Endothelial cell of umbilical vein (primary cell): ENCODE measurements around the gene CNTN5. TPM values are rescaled to one million over a fixed set of nuclear protein-coding genes. Genes with fewer than 3 reads are reported as not detected.

ENCODE experiments used
- BruUV-seq: library from RNA; stranded (reverse); fragments of 400-500 nt; replicated peaks from 2 replicates; lab custom pipeline; 2021; lab: Mats Ljungman, UMichigan
- CTCF ChIA-PET: fragments of 300-600, 350-600 bp; sonication (Branson Sonifier 250); formaldehyde crosslinking; loops from one replicate; lab custom pipeline; 2021; ENCODE audit warnings: antibody characterized with exemption, inconsistent platforms; lab: Charles Lee
- POLR2A ChIA-PET: fragments of 300-600, 350-600 bp; sonication (Branson Sonifier 250); formaldehyde crosslinking; loops from one replicate; lab custom pipeline; 2021; ENCODE audit warnings: antibody characterized with exemption, inconsistent platforms; lab: Charles Lee
- DNase-seq: peaks from one replicate; pipeline ENCODE4 v3.0.0-alpha.2; 2011; ENCODE audit warnings: low read depth, low spot score
- FAIRE-seq: peaks from 2 replicates; lab custom pipeline; 2011; peaks lifted over from hg19 to GRCh38; lab: Jason Lieb, UNC
- H2AFZ ChIP-seq: 2 replicates; pipeline ENCODE4 v1.6.0; 2012; ENCODE audit warnings: low read depth, low read length, control low read depth, inconsistent platforms
- H3K27ac ChIP-seq: 2 replicates; pipeline ENCODE4 v1.5.1; 2011; ENCODE audit warnings: low read depth, mild to moderate bottlenecking, control low read depth, low read length, moderate library complexity; ENCODE audit not compliant: insufficient read depth
- H3K27me3 ChIP-seq, 2 experiments: 2 replicates each; pipeline versions ENCODE4 v1.6.0 to v1.6.1; 2011; ENCODE audit warnings: low read length in 2 of 2, mixed read lengths in 1 of 2; ENCODE audit not compliant: control insufficient read depth in 2 of 2, insufficient read depth in 2 of 2
- H3K36me3 ChIP-seq, 2 experiments: 2 replicates in 1 of 2; 3 replicates in 1 of 2; pipeline ENCODE4 v1.5.1; 2011; ENCODE audit warnings: low read length in 2 of 2, mild to moderate bottlenecking in 1 of 2, moderate library complexity in 1 of 2; ENCODE audit not compliant: control insufficient read depth in 2 of 2, insufficient read depth in 2 of 2; ENCODE audit errors: extremely low read depth in 1 of 2
- H3K4me1 ChIP-seq: 3 replicates; pipeline ENCODE4 v1.5.1; 2011; ENCODE audit warnings: mild to moderate bottlenecking, low read length; ENCODE audit not compliant: control insufficient read depth, insufficient read depth; ENCODE audit errors: extremely low read depth
- H3K4me2 ChIP-seq: 2 replicates; pipeline ENCODE4 v1.6.1; 2011; ENCODE audit warnings: low read length, control low read depth, mixed read lengths; ENCODE audit not compliant: insufficient read depth
- H3K4me3 ChIP-seq, 3 experiments: fragments of 200-600 bp in 1 of 3; sonication (generic), shearing (Covaris generic) in 1 of 3; replicated peaks in 1 of 3; 2 replicates each; pipeline ENCODE4 v1.5.1; 2011 to 2016; ENCODE audit warnings: control low read depth in 3 of 3, low read length in 3 of 3, mild to moderate bottlenecking in 2 of 3, inconsistent platforms in 1 of 3, low read depth in 1 of 3, moderate library complexity in 1 of 3; ENCODE audit not compliant: insufficient read depth in 1 of 3
- H3K79me2 ChIP-seq: 2 replicates; pipeline ENCODE4 v1.6.0; 2012; ENCODE audit warnings: low read length, inconsistent platforms; ENCODE audit not compliant: control insufficient read depth, insufficient read depth
- H3K9ac ChIP-seq: replicated peaks from 2 replicates; pipeline ENCODE3; 2011; ENCODE audit warnings: low read length, control low read depth; ENCODE audit not compliant: insufficient read depth; ENCODE audit errors: extremely low read depth
- H3K9me1 ChIP-seq: replicated peaks from 3 replicates; pipeline ENCODE4 v1.6.0; 2011; ENCODE audit warnings: mild to moderate bottlenecking, low read length; ENCODE audit not compliant: control insufficient read depth, insufficient read depth; ENCODE audit errors: extremely low read depth
- H3K9me3 ChIP-seq: replicated peaks from 2 replicates; pipeline ENCODE4 v1.5.1; 2012; ENCODE audit warnings: low read length, inconsistent platforms; ENCODE audit not compliant: control insufficient read depth, insufficient read depth
- H4K20me1 ChIP-seq: replicated peaks from 2 replicates; pipeline ENCODE3; 2011; ENCODE audit warnings: mild to moderate bottlenecking, low read length; ENCODE audit not compliant: control insufficient read depth, insufficient read depth; ENCODE audit errors: extremely low read depth
- CTCF ChIP-seq, 2 donors: IDR thresholded peaks; 1 replicate in 1 of 2; 2 replicates in 1 of 2; pipeline ENCODE4 v1.5.1; 2011; ENCODE audit warnings: low read length in 2 of 2, mild to moderate bottlenecking in 2 of 2, moderate library complexity in 2 of 2, control low read depth in 1 of 2, inconsistent platforms in 1 of 2, low read depth in 1 of 2; ENCODE audit not compliant: insufficient read depth in 1 of 2; ENCODE audit errors: extremely low read depth in 1 of 2
- EZH2 ChIP-seq: IDR thresholded peaks from 2 replicates; pipeline ENCODE4 v1.6.1; 2012; ENCODE audit warnings: borderline replicate concordance, low read depth, mild to moderate bottlenecking, moderate library complexity, low read length, inconsistent platforms; ENCODE audit not compliant: severe bottlenecking
- FOS ChIP-seq: IDR thresholded peaks from 2 replicates; pipeline ENCODE4 v1.6.1; 2011; ENCODE audit warnings: mild to moderate bottlenecking, low read length, moderate library complexity, borderline replicate concordance; ENCODE audit not compliant: insufficient read depth
- GATA2 ChIP-seq: IDR thresholded peaks from 2 replicates; pipeline ENCODE4 v1.7.0; 2011; ENCODE audit warnings: low read depth, mild to moderate bottlenecking, moderate library complexity, mixed read lengths, low read length; ENCODE audit not compliant: insufficient read length, insufficient read depth
- JUN ChIP-seq: IDR thresholded peaks from 2 replicates; pipeline ENCODE4 v1.6.1; 2011; ENCODE audit warnings: borderline replicate concordance, low read depth; ENCODE audit not compliant: insufficient read length, insufficient read depth
- MAX ChIP-seq: IDR thresholded peaks from 2 replicates; pipeline ENCODE4 v1.6.1; 2011; ENCODE audit not compliant: insufficient read depth, insufficient read length
- MYC ChIP-seq: IDR thresholded peaks from one replicate; pipeline ENCODE4 v1.6.1; 2011; ENCODE audit warnings: mild to moderate bottlenecking, low read depth, low read length
- POLR2A ChIP-seq: IDR thresholded peaks from 2 replicates; pipeline ENCODE4 v1.6.1; 2012; ENCODE audit warnings: low read depth, mild to moderate bottlenecking, control low read depth, low read length
- POLR2AphosphoS5 ChIP-seq: IDR thresholded peaks from 2 replicates; pipeline ENCODE4 v1.6.1; 2012; ENCODE audit warnings: low read depth, mild to moderate bottlenecking, control low read depth, low read length, moderate library complexity; ENCODE audit not compliant: insufficient read depth
- dilution Hi-C: fragments of 300-500 bp; cut with MboI; formaldehyde crosslinking; loops from one replicate; pipeline ENCODE4 v1.15.0; 2019; ENCODE audit warnings: low sequenced_read_pairs; ENCODE audit not compliant: extremely low pct_ligation_motif_present
- intact Hi-C: fragments of 100-400 bp; cut with micrococcal nuclease; formaldehyde crosslinking; loops from one replicate; pipeline ENCODE4 v1.10.0; 2022
- polyA plus RNA-seq, 4 experiments: library from polyadenylated mRNA; depleted of rRNA in 3 of 4; stranded (reverse) in 3 of 4; unstranded in 1 of 4; fragments of >200 nt; gene quantifications; 2 replicates each; pipeline versions ENCODE4 v1.2.1 to v1.2.3, GENCODE V29; 2011 to 2012; ENCODE audit warnings: missing spikeins in 1 of 4
- total RNA-seq: library from RNA; stranded (reverse); gene quantifications from 2 replicates; pipeline ENCODE4 v1.2.3, GENCODE V29; 2021

The CNTN5 gene
- total and polyA plus RNA-seq, 2 donors (not counting 3 experiments of a cell fraction or from before 2014, with no cell fraction given): not detected

- TF ChIP-seq POLR2AphosphoS5: no peak
- no peak for TF ChIP-seq GATA2
- no peak for TF ChIP-seq JUN
- TF ChIP-seq FOS: no peak
- no peak for TF ChIP-seq POLR2A
- TF ChIP-seq MAX: no peak
- no peak for TF ChIP-seq CTCF (IDR thresholded peaks at IDR 0.05; ENCODE audit: extremely low read depth in 1 of 2, insufficient read depth in 1 of 2, low read depth in 1 of 2, low read length in 2 of 2)
- TF ChIP-seq EZH2: no peak
- TF ChIP-seq MYC: no peak
- ChIA-PET POLR2A (no interaction called here), CTCF (no interaction called here)
- H3K4me2 ChIP-seq: no peak overlapping the region
- DNase-seq (no peak), FAIRE-seq (no peak)
- H3K9me3 ChIP-seq: no peaks in the 10 kb centered on the region
- no peaks in the 10 kb centered on the region for H4K20me1 ChIP-seq
- H3K27me3 ChIP-seq: no peaks in the 10 kb centered on the region
- H3K9ac ChIP-seq: no peak overlapping the region
- dilution Hi-C loops: no loop called here
- H3K27ac ChIP-seq: no peak overlapping the region
- intact Hi-C loops: no loop called here
- H3K4me3 ChIP-seq: no peak overlapping the region
- BruUV-seq: no TSS peak
- H3K36me3 ChIP-seq: no peaks in the 10 kb centered on the region
- no peak overlapping the region for H2AFZ ChIP-seq
- no peaks in the 10 kb centered on the region for H3K4me1 ChIP-seq
- H3K79me2 ChIP-seq: no peaks in the 10 kb centered on the region
- H3K9me1 ChIP-seq: no peaks in the 10 kb centered on the region
Observed at GRCh38 chr11:99432677-99433076, 411.9 kb downstream of the CNTN5 start.
